Stimulated activated CD4-positive, alpha-beta T cell treated with anti-CD3 and anti-CD28 coated beads, Interleukin-1b, Interleukin-23, amount 100 ng/mL, for 1 hour (primary cell): ENCODE results near the gene S100A7A.
"Not testable (repeated sequence)": the region's sequence is repeated elsewhere in the genome, so short reads cannot be mapped to it uniquely, and the experiment has no call there.

Source experiments
- DNase-seq, 2 donors: peaks; one replicate each; pipeline ENCODE4 v3.0.0-alpha.2; 2020; ENCODE audit warnings: low read depth in 2 of 2

Gene S100A7A

GRCh38 chr1:153422450-153423068 is 6.2 kb downstream of the S100A7A start:
- peak; percentile 13 to 52 for DNase-seq

- DNase-seq = no peak
Measured at GRCh38 chr1:153426809-153427208, 10.5 kb downstream of the S100A7A start.

- DNase-seq = no peak
Measured at GRCh38 chr1:153428073-153428638, 11.8 kb downstream of the S100A7A start.

- no peak for DNase-seq
Measured at GRCh38 chr1:153428791-153429190, 12.5 kb downstream of the S100A7A start.

- no peak for DNase-seq
Measured at GRCh38 chr1:153429266-153430165, 13.2 kb downstream of the S100A7A start.

- DNase-seq = no peak
Measured at GRCh38 chr1:153430166-153430553, 13.8 kb downstream of the S100A7A start.

- DNase-seq = no peak
Measured at GRCh38 chr1:153430561-153430960, 14.2 kb downstream of the S100A7A start.

- no peak for DNase-seq
Measured at GRCh38 chr1:153431002-153431401, 14.7 kb downstream of the S100A7A start.

GRCh38 chr1:153431427-153431826 is 15.1 kb downstream of the S100A7A start:
- DNase-seq = no peak

GRCh38 chr1:153431928-153432327 is 15.6 kb downstream of the S100A7A start:
- DNase-seq = no peak

GRCh38 chr1:153432874-153433681 is 16.8 kb downstream of the S100A7A start:
- no peak for DNase-seq

GRCh38 chr1:153434746-153435455 is 18.6 kb downstream of the S100A7A start:
- no peak for DNase-seq

- no peak for DNase-seq
Measured at GRCh38 chr1:153437236-153437635, 20.9 kb downstream of the S100A7A start.

GRCh38 chr1:153438599-153438998 is 22.3 kb downstream of the S100A7A start:
- no peak for DNase-seq

- no peak for DNase-seq
Measured at GRCh38 chr1:153439273-153439672, 23.0 kb downstream of the S100A7A start.

GRCh38 chr1:153441238-153441755 is 25.0 kb downstream of the S100A7A start:
- DNase-seq = no peak

GRCh38 chr1:153443486-153443885 is 27.2 kb downstream of the S100A7A start:
- no peak for DNase-seq

GRCh38 chr1:153444078-153444477 is 27.8 kb downstream of the S100A7A start:
- DNase-seq = no peak

GRCh38 chr1:153447498-153448170 is 31.3 kb downstream of the S100A7A start:
- no peak for DNase-seq

GRCh38 chr1:153448851-153449250 is 32.5 kb downstream of the S100A7A start:
- not testable (repeated sequence) for DNase-seq

GRCh38 chr1:153456396-153456795 is 40.1 kb downstream of the S100A7A start:
- no peak for DNase-seq
